Heart right ventricle (tissue), 16 donors: ENCODE measurements around the gene CDKN2D. TPM values are rescaled to one million over a fixed set of nuclear protein-coding genes. Genes with fewer than 3 reads are reported as not detected.

ENCODE experiments used
- ATAC-seq, 8 donors: fragments of 200-7000 bp; cut with Tn5 transposase; one replicate each; pipeline ENCODE4 v1.9.1; 2020; ENCODE audit warnings: mild to moderate bottlenecking in 8 of 8, moderate library complexity in 8 of 8, moderate number of reproducible peaks in 1 of 8
- DNase-seq, 2 donors: peaks; one replicate each; pipeline ENCODE4 v3.0.0-alpha.2; 2020
- H3K27ac ChIP-seq, 10 donors: fragments of 200-600 bp; sonication (generic) in 2 of 10; one replicate each; pipeline versions ENCODE4 v1.5.0 to v1.8.0; 2020 to 2022; ENCODE audit warnings: mild to moderate bottlenecking in 3 of 10
- H3K27me3 ChIP-seq, 7 donors: fragments of 200-600 bp; one replicate each; pipeline ENCODE4 v1.8.0; 2021 to 2022; ENCODE audit warnings: mild to moderate bottlenecking in 2 of 7
- H3K36me3 ChIP-seq, 9 donors: fragments of 200-600 bp; sonication (generic) in 1 of 9; one replicate each; pipeline versions ENCODE4 v1.5.0 to v1.8.0; 2020 to 2022; ENCODE audit warnings: mild to moderate bottlenecking in 2 of 9
- H3K4me1 ChIP-seq, 9 donors: fragments of 200-600 bp; sonication (generic) in 1 of 9; one replicate each; pipeline versions ENCODE4 v1.5.0 to v1.8.0; 2020 to 2022; ENCODE audit warnings: mild to moderate bottlenecking in 4 of 9
- H3K4me3 ChIP-seq, 10 donors: fragments of 200-600 bp; sonication (generic) in 2 of 10; one replicate each; pipeline versions ENCODE4 v1.5.0 to v1.8.0; 2020 to 2022; ENCODE audit warnings: mild to moderate bottlenecking in 7 of 10, moderate library complexity in 2 of 10
- H3K9me3 ChIP-seq, 11 donors: fragments of 200-600 bp in 10 of 11; sonication (generic) in 2 of 11; one replicate each; pipeline versions ENCODE4 v1.5.0 to v1.8.0; 2013 to 2022; ENCODE audit warnings: mild to moderate bottlenecking in 2 of 11, control low read depth in 1 of 11, moderate library complexity in 1 of 11
- WGBS, 2 donors: extraction: QIAGEN DNeasy Blood & Tissue Kit; methylation state at CpG; one replicate each; pipeline ENCODE4 v1.1.7; 2013; ENCODE audit warnings: inconsistent platforms in 1 of 2; 5-methylcytosine and 5-hydroxymethylcytosine counted together
- intact Hi-C, 10 donors: fragments of 100-400 bp; cut with DNase I; formaldehyde crosslinking; loops; one replicate each; pipeline versions ENCODE4 v1.11.1 to v1.14.2; 2022
- polyA plus RNA-seq, 2 donors: library from polyadenylated mRNA; stranded (reverse); fragments of 200-250 nt; gene quantifications; one replicate each; pipeline ENCODE4 v1.2.3, GENCODE V29; 2013
- total RNA-seq, 10 donors: library from RNA; stranded (reverse); fragmentation: NEBNext Ultra II Directional in 3 of 10; extraction: Animal tissue kit (Norgen Biotek cat#: 25700) in 3 of 10; gene quantifications; one replicate each; pipeline versions ENCODE4 v1.2.1 to v1.2.4, GENCODE V29; 2021 to 2023
- TF ChIP-seq, protein P1 (sequence below), 9 donors: fragments of 200-600 bp; sonication (generic) in 2 of 9; IDR thresholded peaks; one replicate each; pipeline versions ENCODE4 v1.5.0 to v1.8.0; 2021 to 2022; ENCODE audit warnings: antibody characterized with exemption in 9 of 9, mild to moderate bottlenecking in 5 of 9, moderate library complexity in 1 of 9
- donor health status: Arrhythmogenic right ventricular cardiomyopathy.
- donor health status: ischemic (EF 13 %, LVEDD 7.1; RV severe dilation, severe dysfunction).
- donor health status: healthy with polysubstance abuse.
- donor health status: DM: no; HTN: yes; CAD: no.
- donor health status: DM: no; HTN: no; CAD: no.
- donor health status: ischemic (EF 25% LVEDD 6.9; RV normal size, moderate dysfunction).
- donor health status: ischemic (EF 25% LVEDD 5.7; RV mildly dilated, moderate dysfunction).
- donor health status: healthy.
- donor health status: DM: yes; HTN: yes; CAD: no.
- donor health status: Ischemic cardiomyopathy.
- donor health status: ischemic (EF 35%, LVEDD 5.7; RV mildly dilated, moderate dysfunction).
- donor health status: nonischemic (EF 11% LVEDD 7.7; RV severe dilation, severe dysfunction).
- donor health status: DM: yes; HTN: yes; CAD: no.
- donor health status: PGD.
- donor health status: ischemic (EF 29% LVEDD 5.4; RV normal size, mild dysfunction).
- donor health status: nonischemic (EF 23%, LVEDD 6.1; RV moderate dilation, normal function).

CDKN2D gene
- total and polyA plus RNA-seq, 12 donors = 5.7 to 25.6 (median 10.3) TPM

DNA sequence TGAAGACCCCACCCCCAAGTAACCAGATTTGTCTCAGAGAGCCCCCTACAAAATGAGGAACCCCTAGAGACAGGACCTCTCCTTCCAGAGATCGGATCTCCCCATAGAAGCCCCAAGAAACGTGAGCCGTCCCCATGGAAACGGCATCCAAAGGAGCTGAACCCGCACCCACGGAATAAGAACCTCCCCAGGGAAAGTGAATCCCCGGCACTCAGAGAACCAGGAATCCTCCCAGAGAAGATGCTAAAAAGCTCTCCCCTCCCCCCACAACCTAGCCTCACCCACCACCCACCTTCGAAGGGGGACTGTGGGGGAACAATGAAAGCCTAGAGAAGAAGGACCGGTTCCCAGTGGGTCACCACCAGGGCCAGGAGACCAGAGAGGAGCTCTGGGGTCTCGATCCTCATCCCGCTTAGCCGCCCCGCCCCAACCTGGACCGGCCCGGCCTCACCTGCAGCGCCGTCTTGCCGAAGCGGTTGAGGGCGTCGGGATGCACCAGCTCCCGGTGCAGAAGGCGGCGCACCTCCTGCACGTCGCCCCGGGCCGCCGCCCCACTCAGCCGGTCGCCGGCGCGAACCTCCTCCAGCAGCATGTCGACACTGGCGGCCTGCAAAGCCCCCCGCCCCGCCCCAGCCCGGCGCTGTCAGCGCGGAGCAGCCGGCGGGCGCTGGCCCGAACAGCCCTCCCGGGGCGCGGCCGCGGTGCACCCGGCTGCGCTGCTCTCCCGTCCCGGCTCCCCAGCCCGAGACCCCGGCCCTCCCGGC is 535 bp downstream of the CDKN2D start:
- intact Hi-C loops = loop anchor here in 6 of 10 donors (5.0 to 10.0 kb wide), 5 partner anchors 63 to 163 kb away; partner anchors contain the start of genes KEAP1 (in 5 of the 6), ILF3 (in 2 of the 6) and CDC37 (in 1 of the 6)
- Histone ChIP-seq H3K9me3 (no peaks in the 10 kb centered on the region), H3K27ac (peak overlapping the region; percentile 51 to 94 (median 86)), H3K4me3 (peak overlapping the region; percentile 40 to 94 (median 74)), H3K4me1 (peaks cover 4 to 53% (median 45%) of the 10 kb centered on the region in 9 donors), H3K36me3 (peaks cover 0 to 9% (median 0%) of the 10 kb centered on the region in 9 donors), H3K27me3 (no peaks in the 10 kb centered on the region)
- 3 to 4% methylated on average over 47 to 58 of the region's 58 CpGs for WGBS, 2 donors
- TF ChIP-seq, protein P1, sequence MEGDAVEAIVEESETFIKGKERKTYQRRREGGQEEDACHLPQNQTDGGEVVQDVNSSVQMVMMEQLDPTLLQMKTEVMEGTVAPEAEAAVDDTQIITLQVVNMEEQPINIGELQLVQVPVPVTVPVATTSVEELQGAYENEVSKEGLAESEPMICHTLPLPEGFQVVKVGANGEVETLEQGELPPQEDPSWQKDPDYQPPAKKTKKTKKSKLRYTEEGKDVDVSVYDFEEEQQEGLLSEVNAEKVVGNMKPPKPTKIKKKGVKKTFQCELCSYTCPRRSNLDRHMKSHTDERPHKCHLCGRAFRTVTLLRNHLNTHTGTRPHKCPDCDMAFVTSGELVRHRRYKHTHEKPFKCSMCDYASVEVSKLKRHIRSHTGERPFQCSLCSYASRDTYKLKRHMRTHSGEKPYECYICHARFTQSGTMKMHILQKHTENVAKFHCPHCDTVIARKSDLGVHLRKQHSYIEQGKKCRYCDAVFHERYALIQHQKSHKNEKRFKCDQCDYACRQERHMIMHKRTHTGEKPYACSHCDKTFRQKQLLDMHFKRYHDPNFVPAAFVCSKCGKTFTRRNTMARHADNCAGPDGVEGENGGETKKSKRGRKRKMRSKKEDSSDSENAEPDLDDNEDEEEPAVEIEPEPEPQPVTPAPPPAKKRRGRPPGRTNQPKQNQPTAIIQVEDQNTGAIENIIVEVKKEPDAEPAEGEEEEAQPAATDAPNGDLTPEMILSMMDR (IDR thresholded peaks at IDR 0.05) = no peak
- DNase-seq (peak in 1 of 2 donors; percentile 26), ATAC-seq (no peak)

GRCh38 chr19:10567656-10568055 is 1.1 kb downstream of the CDKN2D start:
- H3K4me1 ChIP-seq = peaks cover 4 to 52% (median 45%) of the 10 kb centered on the region in 9 donors
- intact Hi-C loops = loop anchor here in 6 of 10 donors (5.0 to 10.0 kb wide), 5 partner anchors 63 to 163 kb away; partner anchors contain the start of genes KEAP1 (in 5 of the 6), ILF3 (in 2 of the 6) and CDC37 (in 1 of the 6)
- no peak for DNase-seq
- peak overlapping the region in 9 of 10 donors; percentile 71 to 94 (median 75) for H3K4me3 ChIP-seq
- TF ChIP-seq, protein P1 (IDR thresholded peaks at IDR 0.05) = no peak
- peaks cover 0 to 12% (median 0%) of the 10 kb centered on the region in 9 donors for H3K36me3 ChIP-seq
- H3K9me3 ChIP-seq = no peaks in the 10 kb centered on the region
- ATAC-seq = no peak
- 40 to 51% methylated on average over 5 of the region's 5 CpGs for WGBS, 2 donors
- peak overlapping the region in 8 of 10 donors; percentile 86 to 94 (median 90) for H3K27ac ChIP-seq
- no peaks in the 10 kb centered on the region for H3K27me3 ChIP-seq

- intact Hi-C loops = loop anchor here in 6 of 10 donors (5.0 to 10.0 kb wide), 5 partner anchors 62 to 162 kb away; partner anchors contain the start of genes KEAP1 (in 5 of the 6), ILF3 (in 2 of the 6) and CDC37 (in 1 of the 6)
- H3K27me3 ChIP-seq = no peaks in the 10 kb centered on the region
Measured at GRCh38 chr19:10566658-10567410, 1.9 kb downstream of the CDKN2D start.

More at GRCh38 chr19:10566658-10567410, 1.9 kb downstream of the CDKN2D start:
- Histone ChIP-seq H3K9me3 (no peaks in the 10 kb centered on the region), H3K4me3 (peak overlapping the region in 9 of 10 donors; percentile 4 to 94 (median 84)), H3K4me1 (peaks cover 4 to 45% (median 39%) of the 10 kb centered on the region in 9 donors), H3K36me3 (peaks cover 0 to 20% (median 0%) of the 10 kb centered on the region in 9 donors), H3K27ac (peak overlapping the region; percentile 34 to 94 (median 87))
- WGBS, 2 donors = 60 to 63% methylated on average over 19 of the region's 19 CpGs
- ATAC-seq (no peak), DNase-seq (no peak)
- TF ChIP-seq, protein P1 (IDR thresholded peaks at IDR 0.05) = no peak
